ENCODE data around the gene SLC45A1.

The SLC45A1 gene

DNA sequence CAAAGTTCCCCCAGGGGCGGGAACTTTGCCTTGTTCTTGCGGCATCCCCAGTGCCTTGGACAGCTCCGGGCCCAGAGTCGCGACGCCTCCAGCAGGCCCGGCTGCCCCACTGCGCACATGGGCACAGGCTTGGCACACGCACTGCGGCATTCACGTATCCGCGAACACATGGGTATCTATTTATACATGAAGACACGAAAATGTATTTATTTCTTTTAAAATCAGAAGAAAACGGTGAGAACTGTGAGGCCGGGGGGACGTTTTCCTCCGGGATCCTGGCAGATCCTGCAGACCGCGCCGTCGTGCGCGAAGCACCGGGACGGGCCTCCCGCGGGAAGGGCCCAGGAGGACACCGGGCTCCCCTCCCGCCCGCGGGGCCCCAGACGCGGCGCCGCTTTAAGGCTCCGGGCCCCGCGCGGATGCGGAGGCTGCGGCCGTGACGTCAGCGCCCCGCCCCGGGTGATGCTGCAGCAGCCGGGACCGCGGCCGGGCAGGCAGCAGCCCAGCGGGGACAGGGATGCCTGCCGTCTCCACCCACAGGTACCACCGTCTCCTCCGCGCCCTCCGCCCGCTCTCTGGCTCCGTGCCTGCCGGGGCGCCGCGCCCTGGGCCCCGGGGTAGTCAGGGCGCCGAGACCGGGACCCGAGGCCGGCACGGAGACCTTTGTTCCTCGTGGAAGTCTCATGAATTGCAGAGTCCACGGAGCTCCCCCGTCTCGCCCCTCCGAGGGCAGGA lies at the start of gene SLC45A1 (continued):
- TF ChIP-seq ZNF830 (tag by site-specific recombination; IDR thresholded peaks at IDR 0.05; ENCODE audit: low read depth): no peak
- TF ChIP-seq ZNF211 (tag by site-specific recombination; IDR thresholded peaks at IDR 0.05; ENCODE audit: low read depth): no peak
- no peak for TF ChIP-seq ZNF423 (tag by site-specific recombination; IDR thresholded peaks at IDR 0.05)
- TF ChIP-seq, protein P1, sequence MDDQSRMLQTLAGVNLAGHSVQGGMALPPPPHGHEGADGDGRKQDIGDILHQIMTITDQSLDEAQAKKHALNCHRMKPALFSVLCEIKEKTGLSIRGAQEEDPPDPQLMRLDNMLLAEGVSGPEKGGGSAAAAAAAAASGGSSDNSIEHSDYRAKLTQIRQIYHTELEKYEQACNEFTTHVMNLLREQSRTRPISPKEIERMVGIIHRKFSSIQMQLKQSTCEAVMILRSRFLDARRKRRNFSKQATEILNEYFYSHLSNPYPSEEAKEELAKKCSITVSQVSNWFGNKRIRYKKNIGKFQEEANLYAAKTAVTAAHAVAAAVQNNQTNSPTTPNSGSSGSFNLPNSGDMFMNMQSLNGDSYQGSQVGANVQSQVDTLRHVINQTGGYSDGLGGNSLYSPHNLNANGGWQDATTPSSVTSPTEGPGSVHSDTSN (CRISPR knock-in tag; IDR thresholded peaks at IDR 0.05): 0 out of 2 replicates have a peak, but pooled peaks have one; percentile 28
- TF ChIP-seq, protein P2, sequence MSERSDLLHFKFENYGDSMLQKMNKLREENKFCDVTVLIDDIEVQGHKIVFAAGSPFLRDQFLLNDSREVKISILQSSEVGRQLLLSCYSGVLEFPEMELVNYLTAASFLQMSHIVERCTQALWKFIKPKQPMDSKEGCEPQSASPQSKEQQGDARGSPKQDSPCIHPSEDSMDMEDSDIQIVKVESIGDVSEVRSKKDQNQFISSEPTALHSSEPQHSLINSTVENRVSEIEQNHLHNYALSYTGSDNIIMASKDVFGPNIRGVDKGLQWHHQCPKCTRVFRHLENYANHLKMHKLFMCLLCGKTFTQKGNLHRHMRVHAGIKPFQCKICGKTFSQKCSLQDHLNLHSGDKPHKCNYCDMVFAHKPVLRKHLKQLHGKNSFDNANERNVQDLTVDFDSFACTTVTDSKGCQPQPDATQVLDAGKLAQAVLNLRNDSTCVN (tag by site-specific recombination; optimal IDR thresholded peaks at IDR 0.05): peak; percentile 54
- TF ChIP-seq ZNF391 (tag by site-specific recombination; IDR thresholded peaks at IDR 0.05; ENCODE audit: borderline replicate concordance, low read depth): no peak
- TF ChIP-seq, protein P3, sequence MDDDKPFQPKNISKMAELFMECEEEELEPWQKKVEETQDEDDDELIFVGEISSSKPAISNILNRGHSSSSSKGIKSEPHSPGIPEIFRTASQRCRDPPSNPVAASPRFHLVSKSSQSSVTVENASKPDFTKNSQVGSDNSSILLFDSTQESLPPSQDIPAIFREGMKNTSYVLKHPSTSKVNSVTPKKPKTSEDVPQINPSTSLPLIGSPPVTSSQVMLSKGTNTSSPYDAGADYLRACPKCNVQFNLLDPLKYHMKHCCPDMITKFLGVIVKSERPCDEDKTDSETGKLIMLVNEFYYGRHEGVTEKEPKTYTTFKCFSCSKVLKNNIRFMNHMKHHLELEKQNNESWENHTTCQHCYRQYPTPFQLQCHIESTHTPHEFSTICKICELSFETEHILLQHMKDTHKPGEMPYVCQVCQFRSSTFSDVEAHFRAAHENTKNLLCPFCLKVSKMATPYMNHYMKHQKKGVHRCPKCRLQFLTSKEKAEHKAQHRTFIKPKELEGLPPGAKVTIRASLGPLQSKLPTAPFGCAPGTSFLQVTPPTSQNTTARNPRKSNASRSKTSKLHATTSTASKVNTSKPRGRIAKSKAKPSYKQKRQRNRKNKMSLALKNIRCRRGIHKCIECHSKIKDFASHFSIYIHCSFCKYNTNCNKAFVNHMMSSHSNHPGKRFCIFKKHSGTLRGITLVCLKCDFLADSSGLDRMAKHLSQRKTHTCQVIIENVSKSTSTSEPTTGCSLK (tag by site-specific recombination; IDR thresholded peaks at IDR 0.05): no peak
- TF ChIP-seq ZNF501 (tag by site-specific recombination; IDR thresholded peaks at IDR 0.05): no peak
- TF ChIP-seq SCRT2 (tag by site-specific recombination; IDR thresholded peaks at IDR 0.05): peak; percentile 36; the same call in 1 of the 2 replicates
- TF ChIP-seq, protein P4, sequence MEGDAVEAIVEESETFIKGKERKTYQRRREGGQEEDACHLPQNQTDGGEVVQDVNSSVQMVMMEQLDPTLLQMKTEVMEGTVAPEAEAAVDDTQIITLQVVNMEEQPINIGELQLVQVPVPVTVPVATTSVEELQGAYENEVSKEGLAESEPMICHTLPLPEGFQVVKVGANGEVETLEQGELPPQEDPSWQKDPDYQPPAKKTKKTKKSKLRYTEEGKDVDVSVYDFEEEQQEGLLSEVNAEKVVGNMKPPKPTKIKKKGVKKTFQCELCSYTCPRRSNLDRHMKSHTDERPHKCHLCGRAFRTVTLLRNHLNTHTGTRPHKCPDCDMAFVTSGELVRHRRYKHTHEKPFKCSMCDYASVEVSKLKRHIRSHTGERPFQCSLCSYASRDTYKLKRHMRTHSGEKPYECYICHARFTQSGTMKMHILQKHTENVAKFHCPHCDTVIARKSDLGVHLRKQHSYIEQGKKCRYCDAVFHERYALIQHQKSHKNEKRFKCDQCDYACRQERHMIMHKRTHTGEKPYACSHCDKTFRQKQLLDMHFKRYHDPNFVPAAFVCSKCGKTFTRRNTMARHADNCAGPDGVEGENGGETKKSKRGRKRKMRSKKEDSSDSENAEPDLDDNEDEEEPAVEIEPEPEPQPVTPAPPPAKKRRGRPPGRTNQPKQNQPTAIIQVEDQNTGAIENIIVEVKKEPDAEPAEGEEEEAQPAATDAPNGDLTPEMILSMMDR (tag by site-specific recombination; IDR thresholded peaks at IDR 0.05): no peak
- TF ChIP-seq, protein P5, sequence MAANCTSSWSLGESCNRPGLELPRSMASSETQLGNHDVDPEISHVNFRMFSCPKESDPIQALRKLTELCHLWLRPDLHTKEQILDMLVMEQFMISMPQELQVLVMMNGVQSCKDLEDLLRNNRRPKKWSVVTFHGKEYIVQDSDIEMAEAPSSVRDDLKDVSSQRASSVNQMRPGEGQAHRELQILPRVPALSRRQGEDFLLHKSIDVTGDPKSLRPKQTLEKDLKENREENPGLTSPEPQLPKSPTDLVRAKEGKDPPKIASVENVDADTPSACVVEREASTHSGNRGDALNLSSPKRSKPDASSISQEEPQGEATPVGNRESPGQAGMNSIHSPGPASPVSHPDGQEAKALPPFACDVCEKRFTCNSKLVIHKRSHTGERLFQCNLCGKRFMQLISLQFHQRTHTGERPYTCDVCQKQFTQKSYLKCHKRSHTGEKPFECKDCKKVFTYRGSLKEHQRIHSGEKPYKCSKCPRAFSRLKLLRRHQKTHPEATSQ (tag by site-specific recombination; IDR thresholded peaks at IDR 0.05): no peak
- TF ChIP-seq HOXA7 (CRISPR knock-in tag; IDR thresholded peaks at IDR 0.05; ENCODE audit: borderline replicate concordance): no peak
- TF ChIP-seq, protein P6, sequence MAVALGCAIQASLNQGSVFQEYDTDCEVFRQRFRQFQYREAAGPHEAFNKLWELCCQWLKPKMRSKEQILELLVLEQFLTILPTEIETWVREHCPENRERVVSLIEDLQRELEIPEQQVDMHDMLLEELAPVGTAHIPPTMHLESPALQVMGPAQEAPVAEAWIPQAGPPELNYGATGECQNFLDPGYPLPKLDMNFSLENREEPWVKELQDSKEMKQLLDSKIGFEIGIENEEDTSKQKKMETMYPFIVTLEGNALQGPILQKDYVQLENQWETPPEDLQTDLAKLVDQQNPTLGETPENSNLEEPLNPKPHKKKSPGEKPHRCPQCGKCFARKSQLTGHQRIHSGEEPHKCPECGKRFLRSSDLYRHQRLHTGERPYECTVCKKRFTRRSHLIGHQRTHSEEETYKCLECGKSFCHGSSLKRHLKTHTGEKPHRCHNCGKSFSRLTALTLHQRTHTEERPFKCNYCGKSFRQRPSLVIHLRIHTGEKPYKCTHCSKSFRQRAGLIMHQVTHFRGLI (tag by site-specific recombination; IDR thresholded peaks at IDR 0.05): no peak
- TF ChIP-seq, protein P7, sequence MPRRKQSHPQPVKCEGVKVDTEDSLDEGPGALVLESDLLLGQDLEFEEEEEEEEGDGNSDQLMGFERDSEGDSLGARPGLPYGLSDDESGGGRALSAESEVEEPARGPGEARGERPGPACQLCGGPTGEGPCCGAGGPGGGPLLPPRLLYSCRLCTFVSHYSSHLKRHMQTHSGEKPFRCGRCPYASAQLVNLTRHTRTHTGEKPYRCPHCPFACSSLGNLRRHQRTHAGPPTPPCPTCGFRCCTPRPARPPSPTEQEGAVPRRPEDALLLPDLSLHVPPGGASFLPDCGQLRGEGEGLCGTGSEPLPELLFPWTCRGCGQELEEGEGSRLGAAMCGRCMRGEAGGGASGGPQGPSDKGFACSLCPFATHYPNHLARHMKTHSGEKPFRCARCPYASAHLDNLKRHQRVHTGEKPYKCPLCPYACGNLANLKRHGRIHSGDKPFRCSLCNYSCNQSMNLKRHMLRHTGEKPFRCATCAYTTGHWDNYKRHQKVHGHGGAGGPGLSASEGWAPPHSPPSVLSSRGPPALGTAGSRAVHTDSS (tag by site-specific recombination; IDR thresholded peaks at IDR 0.05): no peak
- TF ChIP-seq ZNF433 (tag by site-specific recombination; IDR thresholded peaks at IDR 0.05; ENCODE audit: low read depth): no peak
- peak; percentile 35; the same call in 1 of the 2 replicates for TF ChIP-seq IKZF3 (tag by site-specific recombination; IDR thresholded peaks at IDR 0.05)
- no peak for TF ChIP-seq ZNF239 (tag by site-specific recombination; IDR thresholded peaks at IDR 0.05)
- no peak for TF ChIP-seq MYNN (tag by site-specific recombination; IDR thresholded peaks at IDR 0.05; ENCODE audit: borderline replicate concordance)

All from HEK293 (cell line).